Heart left ventricle (tissue), 16 donors: ENCODE results near the gene HERPUD1. TPM values are rescaled to one million over a fixed set of nuclear protein-coding genes. Genes with fewer than 3 reads are reported as not detected.

Experiments
- ATAC-seq, 4 donors: fragments of 200-7000 bp; cut with Tn5 transposase; one replicate each; pipeline ENCODE4 v1.9.1; 2020 to 2022; ENCODE audit warnings: moderate library complexity in 4 of 4, mild to moderate bottlenecking in 3 of 4, moderate number of reproducible peaks in 1 of 4
- DNase-seq, 5 donors: peaks; one replicate each; pipeline ENCODE4 v3.0.0-alpha.2; 2020
- H3K27ac ChIP-seq, 12 donors: fragments of 200-600 bp; sonication (generic) in 4 of 12; one replicate each; pipeline versions ENCODE4 v1.5.0 to v1.8.0; 2016 to 2022; ENCODE audit warnings: mild to moderate bottlenecking in 2 of 12
- H3K27me3 ChIP-seq, 9 donors: fragments of 200-600 bp; sonication (generic) in 2 of 9; one replicate each; pipeline versions ENCODE4 v1.5.1 to v1.8.0; 2016 to 2022; ENCODE audit warnings: mild to moderate bottlenecking in 3 of 9
- H3K36me3 ChIP-seq, 9 donors: fragments of 200-600 bp; sonication (generic) in 2 of 9; one replicate each; pipeline versions ENCODE4 v1.5.0 to v1.8.0; 2018 to 2022; ENCODE audit warnings: mild to moderate bottlenecking in 2 of 9
- H3K4me1 ChIP-seq, 12 donors: fragments of 200-600 bp; sonication (generic) in 4 of 12; one replicate each; pipeline versions ENCODE4 v1.5.0 to v1.8.0; 2016 to 2022; ENCODE audit warnings: mild to moderate bottlenecking in 3 of 12
- H3K4me3 ChIP-seq, 12 donors: fragments of 200-600 bp; sonication (generic) in 4 of 12; one replicate each; pipeline versions ENCODE4 v1.5.0 to v1.8.0; 2017 to 2022; ENCODE audit warnings: mild to moderate bottlenecking in 9 of 12, moderate library complexity in 4 of 12
- H3K9me3 ChIP-seq, 12 donors: fragments of 200-600 bp; sonication (generic) in 4 of 12; one replicate each; pipeline versions ENCODE4 v1.5.0 to v1.8.0; 2016 to 2022; ENCODE audit warnings: mild to moderate bottlenecking in 1 of 12
- POLR2A ChIP-seq, 2 donors: fragments of 450-650 bp; IDR thresholded peaks; one replicate each; pipeline ENCODE4 v1.6.1; 2017; ENCODE audit warnings: antibody characterized with exemption in 2 of 2, mild to moderate bottlenecking in 2 of 2, moderate library complexity in 2 of 2
- WGBS, 4 donors: extraction: QIAGEN DNeasy Blood & Tissue Kit in 2 of 4; methylation state at CpG; one replicate each; pipeline versions ENCODE4 v1.1.5 to v1.1.7; 2013 to 2018; 5-methylcytosine and 5-hydroxymethylcytosine counted together
- intact Hi-C, 10 donors: fragments of 100-400 bp; cut with DNase I; formaldehyde crosslinking; loops; one replicate each; pipeline versions ENCODE4 v1.11.1 to v1.14.2; 2022
- polyA plus RNA-seq, 2 donors: library from polyadenylated mRNA; stranded (reverse); fragments of 200-250 nt; gene quantifications; one replicate each; pipeline ENCODE4 v1.2.3, GENCODE V29; 2013
- total RNA-seq, 9 donors: library from RNA; depleted of rRNA in 2 of 9; stranded (reverse); fragments of >200 nt in 2 of 9; fragmentation: NEBNext Ultra II Directional in 3 of 9; extraction: Animal tissue kit (Norgen Biotek cat#: 25700) in 3 of 9; gene quantifications; one replicate each; pipeline versions ENCODE4 v1.1.0 to v1.2.4, GENCODE V29; 2016 to 2023
- TF ChIP-seq, protein P1 (sequence below), 12 donors: fragments of 200-600 bp; sonication (generic) in 4 of 12; IDR thresholded peaks; one replicate each; pipeline versions ENCODE4 v1.5.0 to v1.8.0; 2018 to 2022; ENCODE audit warnings: antibody characterized with exemption in 12 of 12, mild to moderate bottlenecking in 5 of 12
- donor health status: ischemic (EF 13 %, LVEDD 7.1; RV severe dilation, severe dysfunction).
- donor health status: healthy with polysubstance abuse.
- donor health status: DM: no; HTN: yes; CAD: no.
- donor health status: DM: no; HTN: no; CAD: no.
- donor health status: ischemic (EF 25% LVEDD 6.9; RV normal size, moderate dysfunction).
- donor health status: ischemic (EF 25% LVEDD 5.7; RV mildly dilated, moderate dysfunction).
- donor health status: healthy.
- donor health status: DM: yes; HTN: yes; CAD: no.
- donor health status: ischemic (EF 35%, LVEDD 5.7; RV mildly dilated, moderate dysfunction).
- donor health status: nonischemic (EF 11% LVEDD 7.7; RV severe dilation, severe dysfunction).
- donor health status: DM: yes; HTN: yes; CAD: no.
- donor health status: PGD.
- donor health status: ischemic (EF 29% LVEDD 5.4; RV normal size, mild dysfunction).
- donor health status: nonischemic (EF 23%, LVEDD 6.1; RV moderate dilation, normal function).

HERPUD1 gene
- total and polyA plus RNA-seq, 11 donors, result 41.4 to 226 (median 117) TPM

DNA sequence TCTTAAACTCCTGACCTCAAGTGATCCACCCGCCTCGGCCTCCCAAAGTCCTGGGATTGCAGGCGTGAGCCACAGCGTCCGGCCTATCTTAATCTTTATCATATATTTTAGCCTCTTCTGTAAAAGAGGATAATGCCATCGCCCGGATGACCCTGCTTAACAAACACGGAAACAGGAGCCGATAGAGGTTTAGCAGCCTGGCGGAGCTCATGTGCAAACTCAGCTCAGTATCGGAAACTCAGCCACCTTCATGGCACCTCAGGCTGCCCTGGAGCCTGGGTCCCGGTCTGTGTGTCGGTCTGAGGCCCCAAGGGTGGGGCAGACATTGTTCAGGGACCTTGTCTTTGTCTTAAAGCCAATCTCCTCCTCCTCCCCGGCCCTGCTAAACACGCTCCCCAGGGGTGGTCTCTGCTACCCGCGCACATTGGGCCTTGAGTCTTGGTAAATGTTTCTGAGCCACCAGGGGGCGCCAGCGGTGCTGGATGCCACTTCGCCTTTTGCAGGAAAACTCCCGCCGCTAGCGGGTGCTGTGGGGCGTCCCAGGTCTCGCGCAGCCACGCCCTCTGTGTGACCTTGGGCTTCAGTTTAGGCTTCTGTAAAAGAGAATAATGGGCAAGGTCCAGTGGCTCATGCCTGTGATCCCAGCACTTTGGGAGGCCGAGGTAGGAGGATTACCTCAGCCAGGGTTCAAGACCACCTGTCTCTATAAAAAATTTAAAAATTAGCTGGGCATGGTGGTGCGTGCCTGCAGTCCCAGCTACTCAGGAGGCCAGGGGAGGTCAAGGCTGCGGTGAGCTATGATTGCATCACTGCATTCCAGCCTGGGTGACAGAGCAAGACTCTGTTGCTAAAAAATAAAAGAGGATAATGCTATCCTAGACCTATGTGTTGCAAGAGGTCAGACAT is 32.6 kb downstream of the HERPUD1 start:
- intact Hi-C loops, result loop anchor here in 9 of 10 donors (1.0 to 10.0 kb wide), 10 partner anchors 22 to 203 kb away; no protein-coding TSS in a partner anchor
- Histone ChIP-seq H3K36me3 (no peaks in the 10 kb centered on the region), H3K27ac (peak overlapping the region in 2 of 12 donors; percentile 37 to 78), H3K27me3 (no peaks in the 10 kb centered on the region), H3K9me3 (no peaks in the 10 kb centered on the region), H3K4me3 (peak overlapping the region in 1 of 12 donors; percentile 12), H3K4me1 (peaks cover 9 to 63% (median 38%) of the 10 kb centered on the region in 12 donors)
- DNase-seq (peak; percentile 87 to 95 (median 88)), ATAC-seq (peak; percentile 56 to 73 (median 68))
- 42 to 60% (median 49%) methylated on average over 24 to 30 of the region's 30 CpGs for WGBS, 4 donors
- no peak for TF ChIP-seq POLR2A (IDR thresholded peaks at IDR 0.05)
- TF ChIP-seq, protein P1, sequence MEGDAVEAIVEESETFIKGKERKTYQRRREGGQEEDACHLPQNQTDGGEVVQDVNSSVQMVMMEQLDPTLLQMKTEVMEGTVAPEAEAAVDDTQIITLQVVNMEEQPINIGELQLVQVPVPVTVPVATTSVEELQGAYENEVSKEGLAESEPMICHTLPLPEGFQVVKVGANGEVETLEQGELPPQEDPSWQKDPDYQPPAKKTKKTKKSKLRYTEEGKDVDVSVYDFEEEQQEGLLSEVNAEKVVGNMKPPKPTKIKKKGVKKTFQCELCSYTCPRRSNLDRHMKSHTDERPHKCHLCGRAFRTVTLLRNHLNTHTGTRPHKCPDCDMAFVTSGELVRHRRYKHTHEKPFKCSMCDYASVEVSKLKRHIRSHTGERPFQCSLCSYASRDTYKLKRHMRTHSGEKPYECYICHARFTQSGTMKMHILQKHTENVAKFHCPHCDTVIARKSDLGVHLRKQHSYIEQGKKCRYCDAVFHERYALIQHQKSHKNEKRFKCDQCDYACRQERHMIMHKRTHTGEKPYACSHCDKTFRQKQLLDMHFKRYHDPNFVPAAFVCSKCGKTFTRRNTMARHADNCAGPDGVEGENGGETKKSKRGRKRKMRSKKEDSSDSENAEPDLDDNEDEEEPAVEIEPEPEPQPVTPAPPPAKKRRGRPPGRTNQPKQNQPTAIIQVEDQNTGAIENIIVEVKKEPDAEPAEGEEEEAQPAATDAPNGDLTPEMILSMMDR (IDR thresholded peaks at IDR 0.05), result peak; percentile 80 to 100 (median 94)

DNA sequence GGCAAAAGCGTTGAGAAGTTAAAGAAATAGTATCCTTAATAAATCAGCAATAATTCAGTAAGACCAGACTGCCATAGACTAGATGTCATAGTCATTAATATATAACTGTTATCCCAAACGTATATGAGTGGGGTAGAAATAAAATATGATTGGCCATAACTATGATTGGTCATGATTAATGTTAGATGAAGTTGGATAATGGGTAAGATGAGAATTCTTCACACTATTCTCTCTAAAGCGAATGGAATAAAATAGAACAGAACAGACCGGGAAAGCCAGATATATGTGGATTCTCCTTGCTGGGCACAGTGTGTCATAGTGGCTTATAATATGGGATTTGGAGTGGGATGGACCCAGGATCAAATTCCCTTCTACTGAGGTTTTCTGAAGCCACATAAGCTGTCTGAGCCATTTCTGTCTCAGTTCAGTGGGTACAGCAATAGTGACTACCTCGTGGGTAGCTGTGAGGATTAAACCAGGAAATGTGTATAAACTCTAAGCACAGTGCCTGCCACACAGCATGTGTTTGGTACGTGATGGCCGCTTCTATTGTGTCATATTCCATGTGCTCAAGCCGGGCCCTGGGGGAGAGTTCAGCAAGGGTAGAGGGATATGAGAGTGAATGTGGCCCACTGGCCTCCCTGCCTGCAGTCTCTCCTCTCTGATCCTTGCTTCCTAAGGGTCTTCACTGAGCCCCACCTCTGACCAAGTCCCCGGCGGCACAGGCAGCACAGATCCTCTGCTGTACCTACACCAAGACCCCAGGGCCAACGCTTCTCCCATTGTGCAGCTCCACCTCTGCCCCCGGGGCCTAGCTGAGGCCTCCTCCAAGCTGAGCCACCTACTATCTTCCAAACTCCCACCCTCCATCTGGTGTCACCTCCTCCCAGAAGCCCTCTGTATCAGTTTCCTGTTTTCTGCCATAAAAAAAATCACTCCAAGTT is 33.5 kb downstream of the HERPUD1 start:
- 68 to 87% (median 71%) methylated on average over 12 of the region's 12 CpGs for WGBS, 4 donors
- no peaks in the 10 kb centered on the region for H3K27me3 ChIP-seq
- no peak overlapping the region for H3K4me3 ChIP-seq
- H3K27ac ChIP-seq, result peak overlapping the region in 9 of 12 donors; percentile 10 to 78 (median 37)
- no peak for DNase-seq
- no peaks in the 10 kb centered on the region for H3K9me3 ChIP-seq
- ATAC-seq, result no peak
- TF ChIP-seq POLR2A (IDR thresholded peaks at IDR 0.05), result no peak
- TF ChIP-seq, protein P1 (IDR thresholded peaks at IDR 0.05), result no peak
- peaks cover 9 to 56% (median 36%) of the 10 kb centered on the region in 12 donors for H3K4me1 ChIP-seq
- intact Hi-C loops, result loop anchor here in 4 of 10 donors (2.0 to 10.0 kb wide), 7 partner anchors 21 to 199 kb away; no protein-coding TSS in a partner anchor
- H3K36me3 ChIP-seq, result no peaks in the 10 kb centered on the region

DNA sequence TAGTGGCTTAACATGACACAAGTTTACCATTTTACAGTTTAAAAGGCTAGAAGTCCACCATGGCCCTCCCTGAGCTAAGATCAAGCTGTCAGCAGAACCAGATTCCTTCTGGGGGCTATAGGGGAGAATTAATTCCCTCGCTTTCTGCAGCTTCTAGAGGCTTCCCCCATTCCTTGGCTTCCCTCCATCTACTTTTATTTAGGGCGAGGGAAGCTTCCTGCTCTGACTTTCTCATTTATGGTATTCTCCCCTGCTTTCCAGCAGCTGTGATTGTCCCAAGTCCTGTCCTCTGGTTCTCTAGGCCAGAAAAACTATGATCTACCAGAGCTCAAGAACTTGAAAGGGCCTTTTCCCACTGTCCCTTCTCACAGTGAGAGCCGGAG is 34.1 kb downstream of the HERPUD1 start:
- DNase-seq, result no peak
- intact Hi-C loops, result loop anchor here in 3 of 10 donors (5.0 to 10.0 kb wide), 4 partner anchors 56 to 199 kb away; no protein-coding TSS in a partner anchor
- TF ChIP-seq, protein P1 (IDR thresholded peaks at IDR 0.05), result no peak
- no peak for TF ChIP-seq POLR2A (IDR thresholded peaks at IDR 0.05)
- H3K4me3 ChIP-seq, result no peak overlapping the region
- ATAC-seq, result no peak
- H3K36me3 ChIP-seq, result no peaks in the 10 kb centered on the region
- H3K27ac ChIP-seq, result peak overlapping the region in 9 of 12 donors; percentile 10 to 78 (median 37)
- no peaks in the 10 kb centered on the region for H3K27me3 ChIP-seq
- peaks cover 7 to 52% (median 30%) of the 10 kb centered on the region in 12 donors for H3K4me1 ChIP-seq
- no peaks in the 10 kb centered on the region for H3K9me3 ChIP-seq
- 35 to 70% (median 50%) methylated on average over 3 of the region's 3 CpGs for WGBS, 4 donors
